ENCODE results near the gene C22orf23. TPM values are rescaled to one million over a fixed set of nuclear protein-coding genes. Genes with fewer than 3 reads are reported as not detected.

The C22orf23 gene
- total and polyA plus RNA-seq, 9 of the 15 experiments (the other 6 are each of a cell fraction or from before 2014, with no cell fraction given), result 0.25 to 1.0 (median 0.53) TPM

DNA sequence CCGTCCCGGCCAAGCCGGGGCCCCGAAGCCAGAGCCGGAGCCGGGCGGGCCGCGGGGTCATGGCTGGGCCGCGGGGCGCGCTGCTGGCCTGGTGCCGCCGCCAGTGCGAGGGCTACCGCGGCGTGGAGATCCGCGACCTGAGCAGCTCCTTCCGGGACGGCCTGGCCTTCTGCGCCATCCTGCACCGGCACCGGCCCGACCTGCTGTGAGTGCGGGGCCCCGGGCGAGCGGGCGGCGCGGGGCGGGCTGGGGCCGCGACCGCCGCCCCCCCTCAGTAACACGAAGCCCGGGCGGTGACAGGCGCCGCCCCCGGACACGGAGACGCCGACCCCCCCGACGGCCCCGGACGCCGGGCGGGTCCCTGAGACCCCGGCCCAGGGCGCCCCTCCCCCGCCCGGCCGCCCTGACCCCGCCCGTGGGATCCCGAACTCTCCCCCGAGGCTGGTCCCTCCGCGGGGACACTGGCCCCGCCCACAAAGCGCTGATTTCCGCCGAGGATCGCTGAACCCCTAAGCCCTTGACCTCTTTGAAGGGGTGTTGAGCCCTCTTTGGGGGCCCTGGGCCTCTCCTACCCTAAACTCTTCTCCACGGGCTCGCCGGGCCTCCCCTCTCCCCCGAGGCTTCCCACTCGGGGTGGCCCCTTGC is 46.9 kb downstream of the C22orf23 start:
- Histone ChIP-seq H3K4me1 (replicated peaks in 1 of 2; ENCODE audit: control insufficient read depth in 2 of 2, insufficient read depth in 2 of 2, low read length in 2 of 2) (peaks cover 20 to 29% of the 10 kb centered on the region in 2 experiments; a peak in 4 of 5 replicates), H3K4me3 (peak overlapping the region; percentile 59), H3K4me2 (ENCODE audit: insufficient read depth, low read length) (peak overlapping the region; percentile 65), H3K27me3 (ENCODE audit: control insufficient read depth in 2 of 2, insufficient read depth in 2 of 2, low read length in 2 of 2) (no peaks in the 10 kb centered on the region), H3K9ac (ENCODE audit: insufficient read depth in 1 of 2, low read depth in 2 of 2, low read length in 2 of 2) (peak overlapping the region; percentile 66 to 94; a peak in 3 of 4 replicates), H3K9me3 (replicated peaks; ENCODE audit: control insufficient read depth, insufficient read depth, low read depth, low read length) (no peaks in the 10 kb centered on the region), H4K20me1 (replicated peaks; ENCODE audit: control insufficient read depth, insufficient read depth, low read length) (no peaks in the 10 kb centered on the region), H3K9me1 (ENCODE audit: control insufficient read depth, insufficient read depth, low read length) (no peaks in the 10 kb centered on the region), H2AFZ (ENCODE audit: low read depth, low read length) (peak overlapping the region; percentile 70; the same call in 1 of the 2 replicates), H3K27ac (ENCODE audit: extremely low read depth, low read depth, low read length) (peak overlapping the region; percentile 77; the same call in 2 of the 3 replicates), H3K79me2 (ENCODE audit: control insufficient read depth, insufficient read depth, low read length) (peaks cover 8% of the 10 kb centered on the region; the same call in 2 of the 3 replicates), H3K36me3 (ENCODE audit: control insufficient read depth, insufficient read depth, low read length) (no peaks in the 10 kb centered on the region; the same call in 2 of the 3 replicates)
- CTCF ChIA-PET (ENCODE audit: low intra/inter-chr PET ratio), result interaction anchor here (0.9 to 1.7 kb wide), 2 partner anchors 19 to 59 kb away, joined by 3 to 4 read pairs; no protein-coding TSS in a partner anchor
- intact Hi-C loops (cut with micrococcal nuclease) (no loop called here), in situ Hi-C loops (cut with MboI) (no loop called here)
- POLR2A ChIA-PET, result interaction anchor here (0.6 to 2.7 kb wide), 4 partner anchors 10 to 115 kb away, joined by 4 to 16 read pairs (median 6); no protein-coding TSS in a partner anchor
- FAIRE-seq (no peak), DNase-seq (ENCODE audit: extremely low read depth in 1 of 4, low spot score in 3 of 4) (peak; percentile 35 to 74 (median 57)), ATAC-seq (no peak)
- 7% methylated on average over 6 of the region's 75 CpGs for WGBS (ENCODE audit: insufficient coverage, low coverage, missing lambda C conversion rate)
- no TSS peak for BruUV-seq (replicated peaks)
- no peak for TF ChIP-seq ERF (CRISPR knock-in tag; IDR thresholded peaks at IDR 0.05)
- TF ChIP-seq GABPA (tag; conservative IDR thresholded peaks at IDR 0.05; ENCODE audit: low read depth), result peak; percentile 59
- no peak for TF ChIP-seq ETV5 (CRISPR knock-in tag; IDR thresholded peaks at IDR 0.05; ENCODE audit: low read depth)
- TF ChIP-seq VEZF1 (CRISPR knock-in tag; IDR thresholded peaks at IDR 0.05), result peak; percentile 46; the same call in 1 of the 2 replicates
- TF ChIP-seq SIN3A (IDR thresholded peaks at IDR 0.05; ENCODE audit: borderline replicate concordance in 2 of 2, control insufficient read depth in 1 of 2, low read depth in 2 of 2, low read length in 2 of 2), result peak in 1 of 2 experiments; percentile 51; a peak in 1 of 4 replicates
- 0 out of 2 replicates have a peak, but pooled peaks have one; percentile 24 for TF ChIP-seq GABPB1 (CRISPR knock-in tag; IDR thresholded peaks at IDR 0.05)
- no peak for TF ChIP-seq NR2C2 (CRISPR knock-in tag; IDR thresholded peaks at IDR 0.05)
- 0 out of 2 replicates have a peak, but pooled peaks have one; percentile 29 for TF ChIP-seq NR2C2 (tag; IDR thresholded peaks at IDR 0.05)
- TF ChIP-seq ZBTB7A (IDR thresholded peaks at IDR 0.05; ENCODE audit: borderline replicate concordance, control insufficient read depth, low read depth, low read length), result peak; percentile 57; the same call in 1 of the 2 replicates
- no peak for TF ChIP-seq BHLHE40 (IDR thresholded peaks at IDR 0.05; ENCODE audit: low read length)
- TF ChIP-seq CCNT2 (IDR thresholded peaks at IDR 0.05; ENCODE audit: borderline replicate concordance, extremely low read depth, insufficient read length, low read depth, low read length), result peak; percentile 15
- no peak for TF ChIP-seq SRF (CRISPR knock-in tag; IDR thresholded peaks at IDR 0.05)
- peak; percentile 66; the same call in 1 of the 2 replicates for TF ChIP-seq PHF8 (IDR thresholded peaks at IDR 0.05; ENCODE audit: borderline replicate concordance, low read length)
- TF ChIP-seq ZNF740 (CRISPR knock-in tag; IDR thresholded peaks at IDR 0.05), result peak; percentile 61; the same call in 1 of the 2 replicates
- TF ChIP-seq ZNF740 (tag; IDR thresholded peaks at IDR 0.05), result no peak

Measured in K562 (cell line).